Measurements from ENCODE around the gene C1QL4.

- no peak for TF ChIP-seq CTCF (IDR thresholded peaks at IDR 0.05; ENCODE audit: borderline replicate concordance, extremely low read depth, low read length, poor library complexity, severe bottlenecking)
- no peak for TF ChIP-seq EZH2 (IDR thresholded peaks at IDR 0.05; ENCODE audit: borderline replicate concordance, low read depth, low read length, severe bottlenecking)
Observed at GRCh38 chr12:49377386-49377785, 40.4 kb upstream of the C1QL4 start.
